Measurements from ENCODE around the gene LSM4. TPM values are rescaled to one million over a fixed set of nuclear protein-coding genes. Genes with fewer than 3 reads are reported as not detected.

Gene LSM4
- total RNA-seq, 1 donor from 2014 or later = 440 TPM

DNA sequence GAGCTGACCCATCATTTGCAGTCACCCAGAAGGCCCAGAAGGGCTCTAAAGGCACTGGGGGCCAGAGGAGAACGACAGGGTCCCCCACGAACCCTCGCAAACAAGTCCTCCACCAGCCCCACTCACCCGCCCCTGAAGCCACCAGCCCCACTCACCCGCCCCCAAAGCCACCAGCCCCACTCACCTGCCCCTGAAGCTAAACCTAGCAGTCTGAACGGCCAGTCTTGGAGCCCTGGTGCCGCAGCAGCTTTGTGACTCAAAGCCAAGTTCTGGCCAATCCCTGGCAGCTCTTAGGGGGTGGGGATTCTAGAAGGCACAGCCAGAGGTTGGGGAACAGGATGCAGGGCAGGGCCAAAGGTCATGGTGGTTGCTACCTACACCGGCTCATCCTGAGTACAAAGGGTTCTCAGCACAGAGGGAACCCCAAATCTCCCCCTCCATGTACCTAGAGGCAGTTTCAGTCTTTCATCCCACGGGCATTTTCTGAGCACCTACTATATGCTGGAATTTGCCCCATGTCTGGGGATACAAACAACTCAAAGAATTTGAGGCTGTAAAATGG lies 48.6 kb downstream of the LSM4 start, which contains the start of gene IQCN:
Gene IQCN, minus strand, starts transcription at position 234 of the 562 bp plus-strand sequence. CDS start 4,974 bp downstream, outside the sequence.
- no peak within 1 kb of the TSS for H3K4me3 Mint-ChIP-seq
- Histone ChIP-seq H3K36me3 (no peaks in the 10 kb centered on the region), H3K79me2 (ENCODE audit: low read depth) (peaks cover 38% of the 10 kb centered on the region), H3K9me3 (ENCODE audit: low read depth) (no peaks in the 10 kb centered on the region), H4K20me1 (ENCODE audit: low read depth) (peaks cover 66% of the 10 kb centered on the region), H3K4me1 (no peaks in the 10 kb centered on the region), H3K27me3 (no peaks in the 10 kb centered on the region), H2AFZ (replicated peaks) (no peak within 1 kb of the TSS), H3K4me3 (no peak within 1 kb of the TSS), H3K9ac (no peak within 1 kb of the TSS), H3K27ac (no peak within 1 kb of the TSS), H3K4me2 (no peak within 1 kb of the TSS), H3F3A (ENCODE audit: low read depth) (peaks cover 18% of the 10 kb centered on the region)
- TF ChIP-seq EZH2phosphoT487 (IDR thresholded peaks at IDR 0.05) = no peak
- TF ChIP-seq, protein P1, sequence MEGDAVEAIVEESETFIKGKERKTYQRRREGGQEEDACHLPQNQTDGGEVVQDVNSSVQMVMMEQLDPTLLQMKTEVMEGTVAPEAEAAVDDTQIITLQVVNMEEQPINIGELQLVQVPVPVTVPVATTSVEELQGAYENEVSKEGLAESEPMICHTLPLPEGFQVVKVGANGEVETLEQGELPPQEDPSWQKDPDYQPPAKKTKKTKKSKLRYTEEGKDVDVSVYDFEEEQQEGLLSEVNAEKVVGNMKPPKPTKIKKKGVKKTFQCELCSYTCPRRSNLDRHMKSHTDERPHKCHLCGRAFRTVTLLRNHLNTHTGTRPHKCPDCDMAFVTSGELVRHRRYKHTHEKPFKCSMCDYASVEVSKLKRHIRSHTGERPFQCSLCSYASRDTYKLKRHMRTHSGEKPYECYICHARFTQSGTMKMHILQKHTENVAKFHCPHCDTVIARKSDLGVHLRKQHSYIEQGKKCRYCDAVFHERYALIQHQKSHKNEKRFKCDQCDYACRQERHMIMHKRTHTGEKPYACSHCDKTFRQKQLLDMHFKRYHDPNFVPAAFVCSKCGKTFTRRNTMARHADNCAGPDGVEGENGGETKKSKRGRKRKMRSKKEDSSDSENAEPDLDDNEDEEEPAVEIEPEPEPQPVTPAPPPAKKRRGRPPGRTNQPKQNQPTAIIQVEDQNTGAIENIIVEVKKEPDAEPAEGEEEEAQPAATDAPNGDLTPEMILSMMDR (IDR thresholded peaks at IDR 0.05) = no peak
- no peak for TF ChIP-seq EZH2 (IDR thresholded peaks at IDR 0.05)
- no peak for DNase-seq (ENCODE audit: low spot score)
- no peak within 1 kb of the TSS for H3K27ac Mint-ChIP-seq
- H3K36me3 Mint-ChIP-seq = peaks cover 6% of the 10 kb centered on the region
- H3K27me3 Mint-ChIP-seq (ENCODE audit: insufficient read depth, low read depth) = peaks cover 12% of the 10 kb centered on the region
- peaks cover 18% of the 10 kb centered on the region for H3K4me1 Mint-ChIP-seq
- no peaks in the 10 kb centered on the region for H3K9me3 Mint-ChIP-seq

DNA sequence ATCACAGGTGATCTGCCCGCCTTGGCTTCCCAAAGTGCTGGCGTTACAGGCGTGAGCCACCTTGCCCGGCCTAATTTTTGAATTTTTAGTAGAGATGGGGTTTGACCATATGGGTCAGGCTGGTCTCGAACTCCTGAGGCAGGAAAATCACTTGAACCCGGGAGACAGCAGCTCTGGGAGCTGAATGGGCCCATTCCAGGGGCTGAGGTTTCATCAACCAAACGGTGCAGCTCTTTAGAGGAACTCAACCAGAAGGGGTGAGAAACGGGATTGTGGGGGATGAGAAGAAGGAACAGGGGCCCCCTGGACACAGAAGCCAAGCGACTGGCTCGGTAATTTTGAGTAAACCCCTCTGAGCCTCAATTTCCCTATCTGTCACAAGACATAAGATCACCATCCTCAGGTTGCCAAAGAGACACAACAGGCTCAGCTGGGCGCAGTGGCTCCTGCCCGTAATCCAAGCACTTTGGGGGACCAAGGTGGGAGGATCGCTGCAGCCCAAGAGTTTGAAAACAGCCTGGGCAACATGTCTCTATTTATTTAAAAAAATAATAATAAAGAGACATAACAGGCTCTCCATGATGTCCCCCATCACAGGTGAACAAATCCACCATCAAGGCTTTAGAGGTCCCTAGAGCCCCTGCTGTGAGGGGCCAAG lies 49.2 kb downstream of the LSM4 start:
- Mint-ChIP-seq H3K9me3 (no peaks in the 10 kb centered on the region), H3K4me3 (no peak overlapping the region), H3K27ac (no peak overlapping the region), H3K4me1 (peaks cover 13% of the 10 kb centered on the region), H3K27me3 (ENCODE audit: insufficient read depth, low read depth) (peaks cover 7% of the 10 kb centered on the region), H3K36me3 (peaks cover 1% of the 10 kb centered on the region)
- Histone ChIP-seq H3F3A (ENCODE audit: low read depth) (peaks cover 12% of the 10 kb centered on the region), H3K4me3 (no peak overlapping the region), H3K27ac (no peak overlapping the region), H3K27me3 (no peaks in the 10 kb centered on the region), H3K4me1 (no peaks in the 10 kb centered on the region), H3K9me3 (ENCODE audit: low read depth) (no peaks in the 10 kb centered on the region), H3K4me2 (no peak overlapping the region), H2AFZ (replicated peaks) (no peak overlapping the region), H3K79me2 (ENCODE audit: low read depth) (peaks cover 31% of the 10 kb centered on the region), H4K20me1 (ENCODE audit: low read depth) (peaks cover 62% of the 10 kb centered on the region), H3K36me3 (no peaks in the 10 kb centered on the region), H3K9ac (no peak overlapping the region)
- no peak for DNase-seq (ENCODE audit: low spot score)
- TF ChIP-seq EZH2phosphoT487 (IDR thresholded peaks at IDR 0.05) (no peak), EZH2 (IDR thresholded peaks at IDR 0.05) (no peak)
- TF ChIP-seq, protein P1 (IDR thresholded peaks at IDR 0.05) = no peak

DNA sequence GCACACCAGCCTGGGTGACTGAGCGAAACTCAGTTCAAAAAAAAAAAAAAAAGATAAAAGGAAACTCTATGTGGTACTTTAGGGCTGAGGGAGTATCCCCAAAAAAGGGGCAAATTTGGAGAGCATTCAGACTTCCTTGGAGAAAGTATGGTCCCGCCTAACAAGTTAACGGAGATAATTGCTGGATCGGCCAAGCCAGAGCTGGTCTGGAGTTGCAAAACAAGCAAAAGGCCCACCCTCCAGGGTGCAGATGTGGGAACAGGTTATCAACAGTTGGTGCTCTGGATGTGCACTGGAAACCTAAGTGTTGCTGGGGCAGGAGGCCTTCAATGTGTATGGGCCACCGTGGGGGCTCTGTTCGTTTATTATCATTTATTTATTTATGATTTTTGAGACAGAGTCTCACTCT lies 51.4 kb downstream of the LSM4 start:
- Mint-ChIP-seq H3K36me3 (peaks cover 7% of the 10 kb centered on the region), H3K4me3 (no peak overlapping the region), H3K27ac (no peak overlapping the region), H3K9me3 (no peaks in the 10 kb centered on the region), H3K4me1 (peaks cover 6% of the 10 kb centered on the region), H3K27me3 (ENCODE audit: insufficient read depth, low read depth) (peaks cover 1% of the 10 kb centered on the region)
- Histone ChIP-seq H3F3A (ENCODE audit: low read depth) (peaks cover 4% of the 10 kb centered on the region), H3K9ac (no peak overlapping the region), H3K36me3 (no peaks in the 10 kb centered on the region), H3K27ac (no peak overlapping the region), H3K4me1 (no peaks in the 10 kb centered on the region), H3K79me2 (ENCODE audit: low read depth) (peaks cover 9% of the 10 kb centered on the region), H3K27me3 (no peaks in the 10 kb centered on the region), H3K4me3 (no peak overlapping the region), H3K4me2 (no peak overlapping the region), H2AFZ (replicated peaks) (no peak overlapping the region), H4K20me1 (ENCODE audit: low read depth) (peaks cover 45% of the 10 kb centered on the region), H3K9me3 (ENCODE audit: low read depth) (no peaks in the 10 kb centered on the region)
- TF ChIP-seq, protein P1 (IDR thresholded peaks at IDR 0.05) = no peak
- DNase-seq (ENCODE audit: low spot score) = no peak

Measured in neural progenitor cell (in vitro differentiated cells).